CD8-positive, alpha-beta memory T cell (primary cell): Measurements from ENCODE around the gene STMP1. TPM values are rescaled to one million over a fixed set of nuclear protein-coding genes. Genes with fewer than 3 reads are reported as not detected.

Experiments
- CTCF ChIA-PET: fragments of 350-600 bp; sonication (Branson Sonifier 250); formaldehyde crosslinking; loops from one replicate; lab custom pipeline; 2021; ENCODE audit warnings: antibody characterized with exemption; lab: Charles Lee
- POLR2A ChIA-PET: fragments of 350-600 bp; sonication (Branson Sonifier 250); formaldehyde crosslinking; loops from one replicate; lab custom pipeline; 2021; ENCODE audit warnings: antibody characterized with exemption; lab: Charles Lee
- DNase-seq, 5 donors: peaks; one replicate each; pipeline versions ENCODE4 v3.0.0 to v3.0.0-alpha.2; 2020 to 2022; ENCODE audit warnings: mixed read lengths in 1 of 5
- H3K27ac ChIP-seq: one replicate; pipeline ENCODE4 v1.7.0; 2013; ENCODE audit warnings: low read depth, mild to moderate bottlenecking, low read length, moderate library complexity
- H3K27me3 ChIP-seq: 2 replicates; pipeline ENCODE4 v1.7.0; 2013; ENCODE audit warnings: low read length, mild to moderate bottlenecking; ENCODE audit not compliant: insufficient read depth, poor library complexity, severe bottlenecking
- H3K36me3 ChIP-seq: 2 replicates; pipeline ENCODE4 v1.7.0; 2013; ENCODE audit warnings: mild to moderate bottlenecking, low read length, moderate library complexity; ENCODE audit not compliant: insufficient read depth
- H3K4me1 ChIP-seq: 2 replicates; pipeline ENCODE4 v1.7.0; 2013; ENCODE audit warnings: mild to moderate bottlenecking, low read length, moderate library complexity; ENCODE audit not compliant: insufficient read depth
- H3K4me3 ChIP-seq: 2 replicates; pipeline ENCODE4 v1.7.0; 2013; ENCODE audit warnings: mild to moderate bottlenecking, low read length
- H3K9me3 ChIP-seq: 2 replicates; pipeline ENCODE4 v1.7.0; 2013; ENCODE audit warnings: mild to moderate bottlenecking, low read length
- H3K27ac Mint-ChIP-seq, 8 donors: one replicate each; pipeline ENCODE4 v1.8.0; 2020 to 2021; ENCODE audit warnings: mixed read lengths in 8 of 8, mild to moderate bottlenecking in 6 of 8, inconsistent platforms in 3 of 8, moderate library complexity in 3 of 8
- H3K27me3 Mint-ChIP-seq, 2 donors: one replicate each; pipeline ENCODE4 v1.8.0; 2020 to 2021; ENCODE audit warnings: mixed read lengths in 2 of 2, mild to moderate bottlenecking in 1 of 2, moderate library complexity in 1 of 2
- H3K36me3 Mint-ChIP-seq, 3 donors: one replicate each; pipeline ENCODE4 v1.8.0; 2020 to 2021; ENCODE audit warnings: mixed read lengths in 3 of 3, inconsistent platforms in 1 of 3, mild to moderate bottlenecking in 1 of 3
- H3K4me1 Mint-ChIP-seq, 3 donors: one replicate each; pipeline ENCODE4 v1.8.0; 2020 to 2021; ENCODE audit warnings: mixed read lengths in 3 of 3, inconsistent platforms in 1 of 3, mild to moderate bottlenecking in 1 of 3
- H3K4me3 Mint-ChIP-seq, 7 donors: one replicate each; pipeline ENCODE4 v1.8.0; 2020 to 2021; ENCODE audit warnings: mixed read lengths in 7 of 7, mild to moderate bottlenecking in 6 of 7, moderate library complexity in 4 of 7, inconsistent platforms in 2 of 7
- H3K9me3 Mint-ChIP-seq, 5 donors: one replicate each; pipeline ENCODE4 v1.8.0; 2020 to 2022; ENCODE audit warnings: mixed read lengths in 5 of 5, mild to moderate bottlenecking in 3 of 5, moderate library complexity in 2 of 5, inconsistent platforms in 1 of 5
- polyA plus RNA-seq: library from polyadenylated mRNA; unstranded; fragments of 300-500 nt; fragmentation: Illumina TruSeq; gene quantifications from one replicate; pipeline ENCODE4 v1.2.3, GENCODE V29; 2021
- total RNA-seq, 2 experiments: library from RNA; stranded (reverse); gene quantifications; one replicate each; pipeline ENCODE4 v1.2.3, GENCODE V29; 2021

STMP1 gene
- total and polyA plus RNA-seq, 3 experiments from 2014 or later = 25.7 to 54.2 (median 26.1) TPM

DNA sequence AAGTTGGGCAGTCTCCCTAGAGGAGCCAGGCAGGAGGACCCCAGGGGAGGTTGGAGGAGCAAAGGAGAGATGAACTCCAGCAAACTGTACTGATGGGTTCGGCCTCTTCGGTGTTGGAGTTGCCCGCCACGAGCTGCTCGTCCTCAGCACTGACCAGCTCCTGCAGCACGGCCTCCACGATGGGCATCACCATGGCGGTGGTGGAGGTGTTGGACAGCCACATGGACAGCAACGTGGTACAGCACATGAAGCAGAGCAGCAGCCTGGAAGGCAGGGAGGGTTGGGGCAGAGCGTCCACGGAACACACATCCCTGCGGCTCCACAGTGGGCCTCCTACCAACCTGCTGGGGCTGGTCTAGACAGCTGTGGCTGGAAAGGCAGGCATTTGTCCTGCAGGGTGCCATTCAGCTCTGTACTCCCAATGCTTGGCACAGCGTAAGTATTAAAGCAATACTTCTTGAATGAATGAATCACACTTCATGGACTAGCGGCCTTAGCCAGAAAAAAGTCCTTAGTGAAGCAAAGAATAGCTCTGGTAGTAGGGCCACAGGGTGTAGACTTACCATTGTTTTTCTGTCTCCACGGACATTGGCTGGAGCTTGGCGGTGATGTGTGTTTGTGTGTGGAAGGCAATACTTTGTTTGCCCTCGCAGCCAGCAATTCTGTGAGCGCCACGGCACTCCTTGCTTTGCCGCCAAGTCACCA is 43.9 kb downstream of the STMP1 start:
- H3K36me3 ChIP-seq = no peaks in the 10 kb centered on the region
- ChIA-PET CTCF (interaction anchor here (0.8 kb wide), 1 partner anchor 10 kb away, joined by 4 read pairs; no protein-coding TSS in a partner anchor), POLR2A (no interaction called here)
- Mint-ChIP-seq H3K27ac (peak overlapping the region in 1 of 8 donors; percentile 17), H3K4me3 (no peak overlapping the region), H3K4me1 (no peaks in the 10 kb centered on the region), H3K36me3 (no peaks in the 10 kb centered on the region), H3K9me3 (no peaks in the 10 kb centered on the region), H3K27me3 (peaks cover 0 to 1% of the 10 kb centered on the region in 2 donors)
- H3K9me3 ChIP-seq = no peaks in the 10 kb centered on the region
- no peak for DNase-seq
- H3K27ac ChIP-seq = no peak overlapping the region
- H3K4me1 ChIP-seq = no peaks in the 10 kb centered on the region
- no peaks in the 10 kb centered on the region for H3K27me3 ChIP-seq
- no peak overlapping the region for H3K4me3 ChIP-seq

GRCh38 chr7:135706858-135707569 is 44.7 kb downstream of the STMP1 start:
- H3K9me3 ChIP-seq = no peaks in the 10 kb centered on the region
- peak overlapping the region in 1 of 8 donors; percentile 30 for H3K27ac Mint-ChIP-seq
- CTCF ChIA-PET = no interaction called here
- POLR2A ChIA-PET = no interaction called here
- DNase-seq = no peak
- H3K27ac ChIP-seq = no peak overlapping the region
- H3K4me3 Mint-ChIP-seq = no peak overlapping the region
- H3K27me3 Mint-ChIP-seq = peaks cover 0 to 1% of the 10 kb centered on the region in 2 donors
- no peaks in the 10 kb centered on the region for H3K4me1 ChIP-seq
- H3K9me3 Mint-ChIP-seq = no peaks in the 10 kb centered on the region
- H3K36me3 ChIP-seq = no peaks in the 10 kb centered on the region
- no peak overlapping the region for H3K4me3 ChIP-seq
- H3K36me3 Mint-ChIP-seq = no peaks in the 10 kb centered on the region
- H3K27me3 ChIP-seq = no peaks in the 10 kb centered on the region
- H3K4me1 Mint-ChIP-seq = no peaks in the 10 kb centered on the region

- Histone ChIP-seq H3K27ac (no peak overlapping the region), H3K4me3 (no peak overlapping the region), H3K27me3 (no peaks in the 10 kb centered on the region), H3K36me3 (no peaks in the 10 kb centered on the region), H3K9me3 (no peaks in the 10 kb centered on the region), H3K4me1 (no peaks in the 10 kb centered on the region)
- no peak overlapping the region for H3K27ac Mint-ChIP-seq
- POLR2A ChIA-PET = no interaction called here
- H3K36me3 Mint-ChIP-seq = no peaks in the 10 kb centered on the region
- peaks cover 0 to 1% of the 10 kb centered on the region in 2 donors for H3K27me3 Mint-ChIP-seq
- H3K4me3 Mint-ChIP-seq = no peak overlapping the region
- no peak for DNase-seq
- H3K9me3 Mint-ChIP-seq = no peaks in the 10 kb centered on the region
- CTCF ChIA-PET = no interaction called here
- no peaks in the 10 kb centered on the region for H3K4me1 Mint-ChIP-seq
These were observed 45.3 kb downstream of the STMP1 start for GRCh38 chr7:135707570-135707966.

- Histone ChIP-seq H3K4me3 (no peak overlapping the region), H3K36me3 (no peaks in the 10 kb centered on the region), H3K4me1 (no peaks in the 10 kb centered on the region), H3K27ac (no peak overlapping the region), H3K27me3 (no peaks in the 10 kb centered on the region), H3K9me3 (no peaks in the 10 kb centered on the region)
- Mint-ChIP-seq H3K4me3 (no peak overlapping the region), H3K27me3 (peaks cover 0 to 1% of the 10 kb centered on the region in 2 donors), H3K9me3 (no peaks in the 10 kb centered on the region), H3K27ac (no peak overlapping the region), H3K36me3 (no peaks in the 10 kb centered on the region), H3K4me1 (no peaks in the 10 kb centered on the region)
- ChIA-PET POLR2A (no interaction called here), CTCF (no interaction called here)
- no peak for DNase-seq
These were observed 45.7 kb downstream of the STMP1 start for GRCh38 chr7:135708041-135708440.

DNA sequence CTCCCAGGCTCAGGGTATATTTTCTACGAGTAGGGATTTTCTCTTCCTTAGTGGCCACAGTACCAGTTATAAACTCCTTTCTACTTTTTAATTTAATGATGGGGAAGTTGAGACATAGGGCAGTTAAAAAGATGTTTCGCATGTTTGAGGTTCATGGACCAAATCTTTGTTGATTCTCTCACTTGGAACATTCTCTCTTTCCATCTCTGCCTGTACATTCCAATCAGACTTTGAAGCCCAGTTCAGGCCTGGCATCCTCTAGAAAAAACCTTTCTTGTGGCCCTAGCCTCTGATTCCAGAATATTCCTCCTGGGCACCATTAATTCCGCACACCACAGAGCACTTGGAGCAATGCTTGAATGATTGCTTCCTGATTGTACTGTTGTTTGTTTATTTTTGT is 47.2 kb downstream of the STMP1 start:
- H3K36me3 ChIP-seq = no peaks in the 10 kb centered on the region
- no peak overlapping the region for H3K4me3 ChIP-seq
- CTCF ChIA-PET = no interaction called here
- DNase-seq = no peak
- H3K36me3 Mint-ChIP-seq = no peaks in the 10 kb centered on the region
- POLR2A ChIA-PET = no interaction called here
- H3K27ac Mint-ChIP-seq = no peak overlapping the region
- no peaks in the 10 kb centered on the region for H3K9me3 ChIP-seq
- no peak overlapping the region for H3K4me3 Mint-ChIP-seq
- no peaks in the 10 kb centered on the region for H3K27me3 ChIP-seq
- H3K4me1 Mint-ChIP-seq = no peaks in the 10 kb centered on the region
- peaks cover 0 to 1% of the 10 kb centered on the region in 2 donors for H3K27me3 Mint-ChIP-seq
- H3K9me3 Mint-ChIP-seq = no peaks in the 10 kb centered on the region
- no peak overlapping the region for H3K27ac ChIP-seq
- H3K4me1 ChIP-seq = no peaks in the 10 kb centered on the region

- Histone ChIP-seq H3K27ac (no peak overlapping the region), H3K4me3 (no peak overlapping the region), H3K9me3 (no peaks in the 10 kb centered on the region), H3K36me3 (no peaks in the 10 kb centered on the region), H3K4me1 (no peaks in the 10 kb centered on the region), H3K27me3 (no peaks in the 10 kb centered on the region)
- Mint-ChIP-seq H3K27me3 (no peaks in the 10 kb centered on the region), H3K4me3 (no peak overlapping the region), H3K36me3 (no peaks in the 10 kb centered on the region), H3K9me3 (no peaks in the 10 kb centered on the region), H3K27ac (no peak overlapping the region), H3K4me1 (no peaks in the 10 kb centered on the region)
- no peak for DNase-seq
- POLR2A ChIA-PET = no interaction called here
- CTCF ChIA-PET = interaction anchor here (1.6 kb wide), 1 partner anchor 15 kb away, joined by 5 read pairs; no protein-coding TSS in a partner anchor
These were observed 48.3 kb downstream of the STMP1 start for GRCh38 chr7:135710417-135711138.

- Mint-ChIP-seq H3K4me3 (no peak overlapping the region), H3K4me1 (no peaks in the 10 kb centered on the region), H3K9me3 (no peaks in the 10 kb centered on the region), H3K36me3 (no peaks in the 10 kb centered on the region), H3K27ac (peak overlapping the region in 1 of 8 donors; percentile 58), H3K27me3 (no peaks in the 10 kb centered on the region)
- CTCF ChIA-PET = interaction anchor here (1.6 kb wide), 1 partner anchor 15 kb away, joined by 5 read pairs; no protein-coding TSS in a partner anchor
- Histone ChIP-seq H3K27ac (no peak overlapping the region), H3K4me3 (no peak overlapping the region), H3K36me3 (no peaks in the 10 kb centered on the region), H3K27me3 (no peaks in the 10 kb centered on the region), H3K9me3 (no peaks in the 10 kb centered on the region), H3K4me1 (no peaks in the 10 kb centered on the region)
- POLR2A ChIA-PET = no interaction called here
- DNase-seq = no peak
These were observed 48.8 kb downstream of the STMP1 start for GRCh38 chr7:135711139-135711469.

GRCh38 chr7:135712182-135712782 is 50.0 kb downstream of the STMP1 start:
- Mint-ChIP-seq H3K4me1 (no peaks in the 10 kb centered on the region), H3K27ac (no peak overlapping the region), H3K27me3 (peaks cover 0 to 5% of the 10 kb centered on the region in 2 donors), H3K4me3 (no peak overlapping the region), H3K9me3 (no peaks in the 10 kb centered on the region), H3K36me3 (no peaks in the 10 kb centered on the region)
- H3K36me3 ChIP-seq = no peaks in the 10 kb centered on the region
- no peak overlapping the region for H3K4me3 ChIP-seq
- no peak overlapping the region for H3K27ac ChIP-seq
- POLR2A ChIA-PET = no interaction called here
- no peaks in the 10 kb centered on the region for H3K9me3 ChIP-seq
- H3K27me3 ChIP-seq = no peaks in the 10 kb centered on the region
- no peaks in the 10 kb centered on the region for H3K4me1 ChIP-seq
- CTCF ChIA-PET = no interaction called here
- DNase-seq = no peak
